ENCODE results near the gene CLSTN2.

The CLSTN2 gene

DNA sequence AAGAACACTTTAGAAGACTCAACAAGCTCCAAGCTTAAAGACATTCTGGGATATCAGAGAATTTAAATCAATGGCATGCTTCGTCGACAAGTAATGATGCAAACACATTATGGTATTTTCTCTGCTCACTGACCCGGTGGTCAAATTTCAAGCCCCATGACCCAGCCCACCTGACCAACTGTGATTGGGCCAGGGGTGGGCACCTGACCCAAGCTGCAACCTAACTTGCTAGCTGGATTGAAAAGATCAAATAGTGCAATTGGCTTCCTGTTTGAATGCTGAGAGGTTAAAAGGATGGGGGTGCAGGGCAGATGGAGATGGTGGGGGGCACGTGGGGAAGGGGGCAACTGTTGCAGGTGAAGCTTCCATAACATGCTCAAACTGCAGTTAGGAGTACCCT, 250.4 kb downstream of the CLSTN2 start:
- no peak for DNase-seq (ENCODE audit: low read depth in 2 of 2)

DNA sequence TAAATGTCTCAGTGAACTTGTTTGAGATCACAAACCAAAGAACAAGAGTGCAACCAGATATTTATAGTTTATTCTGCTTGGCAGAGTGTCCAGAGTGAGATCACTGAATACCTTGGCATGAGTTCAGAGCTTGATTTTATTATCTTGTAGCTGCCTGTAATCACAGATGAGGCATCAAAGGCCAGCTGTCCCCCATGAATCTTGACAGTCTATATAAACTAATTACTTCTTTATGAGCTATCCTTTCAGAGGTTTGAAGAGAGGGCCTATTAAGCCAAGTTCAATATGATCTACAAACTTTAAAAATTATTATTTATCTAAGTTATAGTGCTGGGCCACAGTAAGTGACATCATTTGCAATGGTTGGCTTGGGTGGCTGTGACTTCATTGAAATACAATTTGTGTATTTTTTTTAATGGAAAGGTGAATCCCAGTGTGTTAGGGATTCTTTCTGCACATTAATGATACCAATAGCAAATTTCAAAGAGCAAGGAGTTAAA, 251.5 kb downstream of the CLSTN2 start:
- DNase-seq (ENCODE audit: low read depth in 2 of 2), result no peak

DNA sequence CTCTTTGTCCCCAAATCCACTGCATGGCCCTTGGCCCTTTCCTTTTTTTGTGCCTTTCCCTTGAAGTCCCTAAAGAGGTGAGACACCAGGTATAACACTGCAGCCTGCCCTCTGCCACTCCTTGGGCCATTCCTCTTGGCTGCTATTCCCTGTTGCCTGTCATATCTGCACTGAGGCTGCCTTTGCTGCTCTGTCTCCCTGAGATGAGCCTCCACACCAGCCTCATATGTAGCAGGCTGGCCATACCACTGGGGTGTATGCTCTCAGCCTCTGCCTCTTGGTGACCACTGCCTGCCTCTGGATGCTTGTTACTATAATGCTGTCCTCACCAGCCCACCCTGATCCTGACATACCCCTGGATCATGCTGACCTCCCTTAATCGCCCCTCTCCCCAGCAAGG, 252.0 kb downstream of the CLSTN2 start:
- DNase-seq (ENCODE audit: low read depth in 2 of 2), result no peak

DNA sequence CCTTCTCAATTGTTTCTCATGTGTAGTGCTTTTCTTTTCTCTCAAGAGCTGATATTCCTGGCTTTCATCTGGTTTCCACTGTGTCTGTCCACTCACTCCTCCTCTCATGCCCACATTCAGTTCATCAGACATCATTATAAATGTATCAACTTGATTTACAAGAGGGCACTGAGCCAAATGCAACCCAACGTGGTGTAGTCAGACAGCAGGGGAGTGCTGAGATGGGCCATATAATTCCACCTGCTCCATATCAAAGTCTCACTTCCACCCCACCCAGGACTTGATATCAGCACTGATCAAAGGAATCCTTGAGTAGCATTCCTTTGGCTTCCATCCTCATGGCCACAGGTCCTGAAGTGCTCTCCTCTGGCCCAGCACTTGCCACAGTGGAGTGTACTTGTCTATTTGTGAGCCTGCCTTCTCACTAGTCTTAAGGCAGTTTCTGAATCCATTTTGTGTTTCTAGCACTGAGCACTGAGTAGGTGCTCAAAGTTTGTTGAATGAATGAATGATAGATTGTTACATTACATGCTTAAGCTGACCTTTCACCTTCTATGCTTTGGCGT, 252.8 kb downstream of the CLSTN2 start:
- no peak for DNase-seq (ENCODE audit: low read depth in 2 of 2)

DNA sequence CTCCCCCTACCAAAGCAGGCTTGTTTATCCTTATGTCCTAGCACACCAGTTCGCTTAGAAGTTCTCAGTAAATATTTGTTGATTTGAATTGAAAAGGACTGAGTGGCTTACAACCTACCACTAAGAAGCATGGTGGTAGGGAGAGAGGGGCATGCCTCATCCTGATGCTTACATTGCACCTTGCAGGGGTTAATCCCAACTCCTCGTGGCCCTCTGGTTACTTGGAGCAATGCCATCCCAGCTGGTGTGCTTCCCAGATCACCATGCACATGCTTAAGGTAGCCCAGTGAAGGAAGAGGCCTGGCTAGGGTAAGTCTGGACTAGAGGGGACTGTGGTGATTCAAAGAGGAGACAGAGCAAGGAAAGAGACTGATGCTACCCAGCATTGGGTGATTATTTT, 253.3 kb downstream of the CLSTN2 start:
- DNase-seq (ENCODE audit: low read depth in 2 of 2), result no peak

DNA sequence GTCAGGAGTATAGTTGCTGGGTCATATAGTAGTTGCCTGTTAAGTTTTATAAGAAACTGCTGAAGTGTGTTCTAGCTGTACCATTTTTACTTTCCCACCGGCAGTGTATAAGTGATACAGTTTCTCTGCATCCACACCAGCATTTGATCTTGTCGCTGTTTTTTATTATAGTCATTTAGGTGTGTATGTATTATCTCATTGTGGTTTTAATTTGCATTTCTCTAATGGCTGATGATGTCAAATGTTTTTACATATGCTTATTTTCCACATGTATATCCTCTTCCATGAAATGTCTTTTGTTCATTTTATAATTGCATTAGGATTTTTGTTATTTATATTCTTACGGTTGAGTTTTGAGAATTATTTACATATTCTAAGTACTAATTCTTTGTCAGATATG, 254.3 kb downstream of the CLSTN2 start:
- no peak for DNase-seq (ENCODE audit: low read depth in 2 of 2)

DNA sequence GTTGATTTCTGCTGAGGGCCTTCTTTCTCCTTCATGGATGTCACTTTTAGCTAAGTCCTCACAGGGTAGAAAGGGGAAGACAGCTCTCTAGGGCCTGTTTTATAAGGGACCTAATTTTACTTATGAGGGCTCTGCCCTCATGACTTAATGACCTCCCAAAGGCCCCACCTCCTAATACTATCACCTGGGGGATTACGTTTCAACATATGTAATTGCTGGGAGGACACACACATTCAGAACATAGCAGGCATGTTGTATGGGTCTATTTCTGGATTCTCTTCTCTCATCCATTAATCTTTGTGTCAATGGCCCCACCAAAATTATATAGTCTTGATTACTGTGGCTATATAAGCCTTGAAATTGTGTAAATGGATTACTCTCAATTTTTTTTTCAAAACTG, 255.0 kb downstream of the CLSTN2 start:
- DNase-seq (ENCODE audit: low read depth in 2 of 2), result no peak

DNA sequence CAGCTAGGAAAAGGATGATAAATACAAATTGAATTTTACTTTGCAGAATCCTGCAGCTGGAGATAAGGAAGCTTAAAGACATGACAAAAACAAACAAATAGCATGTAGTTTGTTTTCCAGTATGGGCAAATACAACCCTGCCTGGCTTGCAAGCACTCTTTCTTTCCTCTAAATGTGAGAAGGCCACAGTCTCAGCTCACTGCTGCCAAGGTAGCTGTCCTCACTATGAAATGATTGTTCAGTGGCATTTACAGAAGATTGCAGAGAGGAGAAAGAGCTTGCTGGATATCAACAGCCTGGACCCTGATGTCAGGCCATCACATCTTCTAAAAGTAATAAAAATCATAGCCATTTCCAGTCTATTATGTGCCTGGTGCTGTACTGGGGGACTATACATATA, 262.0 kb downstream of the CLSTN2 start:
- DNase-seq (ENCODE audit: low read depth in 2 of 2), result no peak

DNA sequence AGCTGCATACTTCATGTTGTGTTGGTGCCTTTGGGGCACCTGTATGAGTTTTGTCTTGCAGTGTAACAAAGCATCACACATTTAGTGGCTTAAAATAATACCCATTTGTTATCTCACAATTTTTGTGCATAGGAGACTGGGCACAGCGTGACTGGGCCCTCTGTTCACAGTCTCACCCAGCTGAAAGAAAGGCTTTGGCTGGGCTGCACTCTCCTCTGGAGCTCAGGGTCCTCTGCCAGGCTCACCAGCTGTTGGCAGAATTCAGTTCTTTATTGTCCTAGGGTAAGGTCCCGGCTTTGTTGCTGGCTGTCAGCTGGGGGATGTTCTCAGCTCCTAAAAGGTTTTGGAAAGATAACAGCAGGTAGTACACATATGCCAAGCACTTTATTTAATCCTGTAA, 263.3 kb downstream of the CLSTN2 start:
- no peak for DNase-seq (ENCODE audit: low read depth in 2 of 2)

DNA sequence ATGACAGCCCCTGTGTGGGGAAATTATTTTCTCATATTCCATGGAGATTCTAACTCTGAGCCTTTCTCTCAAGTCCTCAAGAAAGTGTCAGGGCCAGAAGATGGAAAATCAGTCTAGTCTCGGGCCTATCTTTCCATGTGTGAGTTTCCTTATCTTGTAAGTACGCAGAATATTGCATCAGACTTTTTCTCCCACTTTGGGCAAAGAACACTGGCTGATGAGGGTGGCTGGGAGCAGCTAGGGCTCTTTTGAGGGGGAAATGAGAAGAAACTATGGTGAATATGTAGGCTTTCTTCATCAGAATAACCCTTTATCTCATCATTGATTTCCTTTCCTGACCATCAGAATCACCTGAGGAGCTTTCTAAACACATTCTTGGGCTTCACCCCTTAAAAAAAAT, 264.0 kb downstream of the CLSTN2 start:
- DNase-seq (ENCODE audit: low read depth in 2 of 2), result no peak

DNA sequence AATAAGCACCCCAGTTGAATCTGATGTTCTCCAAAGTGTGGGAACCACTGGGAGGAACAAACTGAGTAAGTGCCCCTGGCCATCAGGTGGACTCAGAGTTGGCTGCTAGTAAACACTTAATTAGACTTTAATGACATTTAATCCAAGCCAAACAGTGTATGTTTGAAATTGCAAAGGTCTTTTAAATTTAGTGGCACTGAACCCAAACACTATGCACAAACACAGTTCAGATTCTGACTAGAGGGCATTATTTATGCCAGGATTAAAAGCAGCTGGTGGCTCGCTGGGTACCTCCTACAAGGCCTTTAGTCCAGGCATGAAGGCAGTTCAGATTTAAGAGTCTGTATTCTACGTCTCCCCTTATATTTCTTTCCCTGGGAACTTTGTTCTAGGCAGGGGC, 264.8 kb downstream of the CLSTN2 start:
- no peak for DNase-seq (ENCODE audit: low read depth in 2 of 2)

DNA sequence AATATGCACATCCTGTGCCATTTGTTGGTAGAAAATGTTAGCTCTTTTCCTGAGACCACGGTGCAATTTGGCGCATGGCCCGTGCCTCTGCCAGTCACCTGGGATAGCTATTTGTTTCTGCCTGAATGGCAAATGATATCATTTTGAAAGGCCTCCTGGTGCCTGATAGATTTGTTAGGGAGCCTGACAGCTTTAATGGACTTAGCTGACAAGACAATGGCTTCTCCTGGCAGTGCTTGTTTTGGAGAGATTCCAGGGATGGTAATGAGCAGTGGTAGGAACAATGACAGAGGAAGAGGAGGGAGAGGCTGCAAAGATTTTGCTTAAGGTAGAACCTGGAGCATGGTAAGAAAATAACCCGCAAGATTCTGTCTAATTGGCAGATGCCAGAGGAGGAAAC, 268.5 kb downstream of the CLSTN2 start:
- DNase-seq (ENCODE audit: low read depth in 2 of 2), result no peak

DNA sequence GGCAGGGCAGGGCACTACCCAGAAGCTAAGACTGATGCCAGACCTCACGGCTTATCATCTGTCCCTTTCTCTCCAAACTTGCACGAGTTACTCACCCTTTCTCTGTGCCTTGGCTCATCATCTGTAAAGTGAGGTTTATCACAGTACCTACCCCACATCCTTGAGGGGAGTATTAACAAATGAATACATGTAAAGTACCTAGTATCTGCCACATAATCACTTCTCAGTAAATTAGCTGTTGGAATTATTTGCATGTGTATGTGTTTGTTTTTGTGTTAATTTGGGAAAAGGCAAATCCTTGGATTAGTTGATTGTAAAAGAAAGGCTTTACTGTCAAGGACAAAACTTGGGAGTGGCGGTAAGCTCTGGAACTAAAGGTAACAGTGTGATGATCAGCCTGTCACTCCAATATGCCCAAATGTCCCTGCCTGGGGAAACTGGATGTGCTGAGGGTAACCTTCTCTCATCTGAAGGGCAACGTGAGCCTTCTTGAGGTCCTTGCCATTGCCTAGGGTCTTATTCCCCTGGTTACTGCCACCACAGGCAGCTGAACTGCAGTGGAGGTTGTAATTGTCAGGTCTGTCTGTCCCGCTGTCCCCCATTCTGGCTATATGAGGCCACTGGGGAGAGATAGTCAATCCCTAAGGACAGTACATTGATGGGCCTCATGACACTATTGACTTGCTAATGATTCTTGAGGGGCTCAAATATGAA, 269.4 kb downstream of the CLSTN2 start:
- DNase-seq (ENCODE audit: low read depth in 2 of 2), result no peak

DNA sequence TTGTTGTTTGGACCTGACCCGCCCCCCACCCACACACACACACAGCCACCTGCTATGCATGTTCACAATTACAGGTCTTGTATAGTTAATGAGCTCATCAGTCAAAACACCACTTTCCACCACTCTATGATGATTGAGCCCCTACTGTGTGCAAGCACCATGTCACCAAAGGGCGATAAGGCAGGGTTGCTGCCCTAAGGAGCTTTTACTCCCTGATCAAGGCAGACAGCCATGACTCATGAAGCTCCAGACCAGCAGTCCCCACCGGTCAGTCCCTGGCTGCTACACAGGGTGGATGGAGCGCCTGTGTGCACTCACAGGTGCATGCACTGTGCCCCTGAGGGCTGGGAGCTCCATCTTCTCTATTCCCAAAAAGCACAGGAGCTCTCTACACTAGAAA, 270.6 kb downstream of the CLSTN2 start:
- DNase-seq (ENCODE audit: low read depth in 2 of 2), result no peak

DNA sequence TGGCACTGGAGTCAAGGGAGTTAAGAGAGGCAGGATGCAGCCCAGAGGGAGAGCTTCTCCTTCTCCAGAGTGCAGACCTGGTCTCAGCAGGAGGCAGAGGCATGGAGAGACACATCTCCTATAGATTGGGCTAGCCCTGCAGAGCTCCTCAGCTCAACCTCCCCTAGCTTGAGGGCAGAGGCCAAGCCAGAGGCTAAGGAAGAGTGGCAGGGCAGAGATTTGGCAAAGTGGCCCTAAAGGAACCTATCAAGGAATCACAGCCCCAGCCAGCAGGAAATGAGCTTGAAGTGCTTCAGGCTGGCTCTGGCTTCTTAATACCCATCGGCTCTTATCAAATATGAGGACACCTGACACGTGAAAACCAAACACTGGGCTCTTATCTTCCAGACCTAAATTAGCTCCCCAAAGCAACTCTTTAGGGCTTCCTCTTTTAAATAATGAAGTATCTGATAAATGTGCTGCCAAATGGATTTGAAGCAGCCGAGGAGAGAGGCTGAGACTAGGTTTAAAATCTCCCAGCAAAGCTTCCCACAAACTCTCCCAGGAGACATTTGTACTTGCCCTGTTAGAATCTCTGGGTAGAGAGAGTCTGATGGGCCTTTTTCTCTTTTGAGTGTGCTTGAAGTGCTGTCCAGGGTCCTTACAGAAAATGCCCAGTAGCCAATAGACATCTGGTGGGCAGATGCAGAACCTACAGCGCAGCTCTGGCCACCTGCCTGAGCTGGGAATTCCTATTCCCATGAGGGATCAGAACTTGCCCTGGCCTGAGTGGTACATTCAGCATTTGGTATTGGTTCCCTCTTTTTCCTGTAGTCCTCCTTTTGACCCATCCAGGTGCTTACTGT, 271.4 kb downstream of the CLSTN2 start:
- no peak for DNase-seq (ENCODE audit: low read depth in 2 of 2)

DNA sequence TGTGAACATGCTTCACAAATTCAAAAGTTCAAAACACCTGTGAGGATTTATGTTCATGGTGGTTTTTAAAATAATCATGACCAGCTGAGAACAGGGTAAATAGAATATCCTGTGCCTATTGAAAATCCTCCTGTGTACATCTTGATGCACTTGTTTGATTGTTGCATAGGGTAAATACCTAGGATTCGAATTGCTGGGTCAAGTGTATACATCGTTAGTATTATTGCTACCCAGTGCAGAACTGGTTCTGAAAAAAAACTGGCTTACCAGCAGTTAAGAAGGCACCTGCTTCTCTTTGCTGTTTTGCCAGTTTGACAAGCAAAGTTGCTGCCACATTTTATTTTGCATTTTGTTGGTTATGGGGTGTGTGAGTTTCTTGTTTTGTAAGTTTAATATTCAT, 272.6 kb downstream of the CLSTN2 start:
- DNase-seq (ENCODE audit: low read depth in 2 of 2), result no peak

DNA sequence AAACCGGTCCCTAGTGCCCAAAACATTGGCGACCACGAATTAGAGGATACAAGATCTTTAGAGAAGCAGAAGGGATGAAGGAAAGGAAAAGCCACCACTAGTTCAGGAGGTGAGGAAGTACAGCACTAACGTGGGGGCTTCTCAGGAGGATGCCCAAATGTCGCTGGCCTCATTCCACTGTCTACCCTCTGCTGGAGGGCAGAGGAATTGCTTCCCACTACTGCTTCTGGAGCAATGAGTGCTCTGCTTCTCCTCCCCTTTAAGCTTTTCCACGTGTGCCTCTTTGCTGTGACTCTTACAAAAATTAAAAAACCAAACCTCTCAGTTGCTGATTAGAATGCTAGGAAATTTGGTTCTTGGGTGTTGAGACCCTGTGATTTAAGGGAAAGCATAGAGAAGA, 281.3 kb downstream of the CLSTN2 start:
- no peak for DNase-seq (ENCODE audit: low read depth in 2 of 2)

DNA sequence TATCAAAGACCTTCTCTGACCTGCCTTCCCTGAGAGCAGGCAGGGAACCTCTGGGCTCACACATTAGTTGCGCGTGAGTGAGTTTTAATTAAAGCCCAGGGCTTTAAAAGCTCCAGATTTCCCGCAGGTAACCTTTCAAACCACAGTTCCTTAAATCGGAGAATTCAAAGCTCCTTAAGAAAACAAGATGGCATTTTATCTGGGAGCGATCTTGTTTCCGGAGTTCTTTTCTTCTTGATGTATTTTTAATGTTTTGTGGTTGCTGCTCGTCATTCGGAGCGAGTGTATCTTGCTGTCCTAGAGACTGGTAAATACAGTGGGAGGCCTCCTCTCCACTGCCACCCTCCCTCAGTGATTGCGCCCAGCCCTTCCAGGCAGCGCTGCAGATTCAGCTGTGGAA, 284.3 kb downstream of the CLSTN2 start:
- DNase-seq (ENCODE audit: low read depth in 2 of 2), result no peak

DNA sequence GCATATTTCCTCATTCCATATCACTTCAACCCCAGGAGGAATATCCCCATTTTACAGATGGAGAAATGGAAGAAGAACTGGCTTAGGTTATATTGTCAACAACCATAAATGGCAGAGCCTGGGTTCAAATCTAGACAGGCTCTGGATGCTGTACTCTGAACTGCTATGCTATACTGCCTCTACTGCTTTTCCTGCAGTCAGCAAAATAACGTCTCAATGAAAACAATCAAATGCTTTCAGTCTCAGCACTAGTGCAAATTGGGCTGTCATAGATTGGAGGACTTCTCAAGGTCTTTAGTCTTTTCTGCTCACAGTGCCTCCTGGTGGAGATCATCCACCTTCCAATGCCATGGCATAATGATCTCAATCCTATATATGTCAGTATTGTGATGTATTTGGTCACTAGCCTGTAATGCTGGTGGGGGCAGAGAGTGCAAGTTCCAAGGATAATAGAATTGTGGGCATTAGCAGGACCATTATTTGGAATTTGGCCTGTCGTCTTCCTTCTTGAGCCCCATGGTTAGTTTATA, 285.0 kb downstream of the CLSTN2 start:
- no peak for DNase-seq (ENCODE audit: low read depth in 2 of 2)

DNA sequence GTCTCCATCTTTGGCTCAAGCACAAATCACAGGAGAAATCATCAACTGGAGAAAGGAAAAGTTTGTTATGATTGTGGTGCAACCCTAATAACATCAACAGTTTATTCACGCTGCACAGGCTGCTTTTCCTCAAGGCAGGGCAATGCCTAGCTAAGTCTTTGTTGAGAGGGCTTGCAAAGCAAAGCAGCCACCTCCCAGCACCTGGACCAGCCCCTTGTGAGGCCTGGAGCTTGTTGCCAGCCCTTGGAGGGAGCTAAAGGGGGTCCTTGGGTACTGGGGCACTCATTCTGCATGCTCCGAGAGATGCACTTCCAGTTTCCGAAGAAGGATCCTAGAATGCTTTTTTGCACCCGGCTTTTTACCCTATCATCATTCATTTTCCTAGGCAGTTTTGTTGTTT, 288.2 kb downstream of the CLSTN2 start:
- no peak for DNase-seq (ENCODE audit: low read depth in 2 of 2)

DNA sequence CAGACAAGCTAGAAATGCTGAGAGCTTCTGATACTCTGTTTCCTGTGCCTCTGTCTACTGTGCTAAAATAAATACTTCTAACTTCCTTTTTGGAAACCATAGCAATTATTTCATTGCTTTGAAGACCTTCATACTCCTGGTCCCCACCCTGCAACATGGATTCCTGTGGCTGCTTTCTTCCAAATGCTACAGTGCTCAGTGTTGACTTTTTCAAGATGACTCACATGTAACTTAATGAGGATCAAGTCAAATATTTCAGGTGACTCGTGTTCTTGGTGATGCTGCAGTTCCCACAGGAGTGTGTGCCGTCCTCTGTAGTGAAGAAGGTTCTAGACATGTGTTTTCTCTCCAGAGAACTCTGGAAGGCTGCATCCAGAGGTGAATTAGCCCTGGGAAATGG, 288.6 kb downstream of the CLSTN2 start:
- DNase-seq (ENCODE audit: low read depth in 2 of 2), result no peak

DNA sequence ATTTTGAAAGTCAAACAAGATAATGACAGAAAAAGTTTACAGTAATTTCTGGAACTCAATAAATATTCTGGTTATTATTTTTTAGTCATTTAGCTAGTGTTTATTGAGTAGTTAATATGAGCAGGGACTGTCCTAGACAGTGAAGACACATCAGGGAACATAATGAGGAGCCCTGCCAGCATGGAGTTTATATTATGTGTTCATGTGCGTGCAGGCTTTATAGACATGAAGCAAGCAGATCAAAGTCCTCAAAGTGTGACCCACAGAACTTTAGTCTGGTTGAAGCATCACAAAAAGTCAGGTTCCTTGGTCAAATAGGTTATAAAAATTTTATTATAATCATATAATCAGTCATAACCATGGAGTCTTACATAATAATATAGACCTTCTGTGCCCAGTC, 289.3 kb downstream of the CLSTN2 start:
- no peak for DNase-seq (ENCODE audit: low read depth in 2 of 2)

DNA sequence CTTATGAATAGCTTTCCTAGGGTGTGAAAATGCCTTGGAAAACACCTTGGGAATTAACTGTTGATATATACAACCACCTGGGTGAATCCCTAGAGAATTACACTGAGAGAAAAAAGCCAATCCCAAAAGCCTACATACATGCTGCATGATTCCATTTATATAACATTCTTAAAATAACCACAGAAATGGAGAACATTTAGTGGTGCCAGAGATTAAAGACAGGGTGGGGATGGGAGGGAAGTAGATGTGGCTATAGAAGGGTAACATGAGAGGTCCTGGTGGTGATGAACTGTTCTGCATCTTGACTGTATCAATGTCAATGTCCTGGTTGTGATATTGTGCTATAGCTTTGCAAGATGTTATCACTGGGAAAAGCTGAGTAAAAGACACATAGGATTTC, 291.0 kb downstream of the CLSTN2 start:
- no peak for DNase-seq (ENCODE audit: low read depth in 2 of 2)

Data from activated CD8-positive, alpha-beta memory T cell treated with anti-CD3 and anti-CD28 coated beads for 4 hours (primary cell).